HL-60 (cell line): ENCODE data around the gene EREG.

Experiments
- POLR2AphosphoS5 ChIP-seq: IDR thresholded peaks from 2 replicates; pipeline ENCODE4 v1.6.1; 2012; ENCODE audit warnings: low read depth
- SPI1 ChIP-seq: IDR thresholded peaks from 2 replicates; pipeline ENCODE4 v1.6.1; 2012; ENCODE audit warnings: low read depth, mild to moderate bottlenecking, borderline replicate concordance
- TF ChIP-seq, protein P1 (sequence below): IDR thresholded peaks from one replicate; pipeline ENCODE4 v1.5.1; 2011; ENCODE audit warnings: low read length, control low read depth, inconsistent platforms; ENCODE audit not compliant: insufficient read depth

DNA sequence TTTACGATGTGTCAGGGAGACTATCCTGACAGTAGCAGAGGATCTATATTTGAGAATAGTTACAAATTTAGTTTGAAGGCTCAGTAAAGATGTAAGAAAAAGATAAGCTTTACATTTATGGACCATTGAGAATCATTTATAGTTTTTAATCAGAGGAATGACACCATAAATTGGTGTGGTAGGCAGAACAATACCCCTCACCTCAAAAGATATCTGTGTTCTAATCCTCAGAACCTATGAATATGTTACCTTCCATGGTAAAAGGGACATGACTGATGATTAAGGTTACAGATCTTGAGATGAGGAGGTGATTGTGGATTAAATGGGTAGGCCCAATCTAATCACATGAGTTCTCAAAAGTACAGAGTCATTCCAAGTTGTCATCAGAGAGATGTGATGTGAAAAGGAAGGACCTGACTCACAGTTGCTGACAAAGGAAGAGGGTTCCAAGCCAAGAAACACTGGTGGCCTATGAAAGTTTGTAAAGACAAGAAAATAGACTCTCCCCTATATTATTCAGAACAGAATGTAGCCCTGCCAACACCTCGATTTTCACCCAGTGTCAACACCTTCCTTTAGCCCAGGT, 27.0 kb downstream of the EREG start:
- TF ChIP-seq POLR2AphosphoS5 = no peak
- no peak for TF ChIP-seq SPI1
- TF ChIP-seq, protein P1, sequence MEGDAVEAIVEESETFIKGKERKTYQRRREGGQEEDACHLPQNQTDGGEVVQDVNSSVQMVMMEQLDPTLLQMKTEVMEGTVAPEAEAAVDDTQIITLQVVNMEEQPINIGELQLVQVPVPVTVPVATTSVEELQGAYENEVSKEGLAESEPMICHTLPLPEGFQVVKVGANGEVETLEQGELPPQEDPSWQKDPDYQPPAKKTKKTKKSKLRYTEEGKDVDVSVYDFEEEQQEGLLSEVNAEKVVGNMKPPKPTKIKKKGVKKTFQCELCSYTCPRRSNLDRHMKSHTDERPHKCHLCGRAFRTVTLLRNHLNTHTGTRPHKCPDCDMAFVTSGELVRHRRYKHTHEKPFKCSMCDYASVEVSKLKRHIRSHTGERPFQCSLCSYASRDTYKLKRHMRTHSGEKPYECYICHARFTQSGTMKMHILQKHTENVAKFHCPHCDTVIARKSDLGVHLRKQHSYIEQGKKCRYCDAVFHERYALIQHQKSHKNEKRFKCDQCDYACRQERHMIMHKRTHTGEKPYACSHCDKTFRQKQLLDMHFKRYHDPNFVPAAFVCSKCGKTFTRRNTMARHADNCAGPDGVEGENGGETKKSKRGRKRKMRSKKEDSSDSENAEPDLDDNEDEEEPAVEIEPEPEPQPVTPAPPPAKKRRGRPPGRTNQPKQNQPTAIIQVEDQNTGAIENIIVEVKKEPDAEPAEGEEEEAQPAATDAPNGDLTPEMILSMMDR = no peak
